A673 (cell line): Measurements from ENCODE around the gene TLDC2. TPM values are rescaled to one million over a fixed set of nuclear protein-coding genes. Genes with fewer than 3 reads are reported as not detected.

ENCODE experiments used
- BruUV-seq: library from RNA; stranded (reverse); fragments of 400-500 nt; replicated peaks from 2 replicates; lab custom pipeline; 2021; lab: Mats Ljungman, UMichigan
- CTCF ChIA-PET: fragments of 300-600 bp; sonication (Branson Sonifier 250); formaldehyde crosslinking; loops from one replicate; lab custom pipeline; 2022; ENCODE audit warnings: antibody characterized with exemption; lab: Charles Lee
- POLR2A ChIA-PET: fragments of 300-600 bp; sonication (Branson Sonifier 250); formaldehyde crosslinking; loops from one replicate; lab custom pipeline; 2022; ENCODE audit warnings: antibody characterized with exemption; ENCODE audit not compliant: low non-redundant PET; lab: Charles Lee
- DNase-seq: peaks from one replicate; pipeline ENCODE4 v3.0.0-alpha.2; 2015; ENCODE audit warnings: low spot score
- H3K27ac ChIP-seq: fragments of 200-600 bp; sonication (generic); 2 replicates; pipeline ENCODE4 v1.5.1; 2016; ENCODE audit warnings: mixed run types, low read depth, mild to moderate bottlenecking, mixed read lengths, antibody characterized with exemption, low read length; ENCODE audit not compliant: poor library complexity, severe bottlenecking
- H3K27me3 ChIP-seq: fragments of 200-600 bp; sonication (generic); replicated peaks from 2 replicates; pipeline ENCODE4 v1.6.1; 2017; ENCODE audit warnings: mixed run types, low read depth, mild to moderate bottlenecking, mixed read lengths, antibody characterized with exemption, low read length; ENCODE audit not compliant: insufficient read depth, poor library complexity
- H3K36me3 ChIP-seq: fragments of 200-600 bp; sonication (generic); 2 replicates; pipeline ENCODE4 v1.6.1; 2016; ENCODE audit warnings: mixed run types, mild to moderate bottlenecking, mixed read lengths, antibody characterized with exemption, low read length; ENCODE audit not compliant: insufficient read depth, poor library complexity, severe bottlenecking
- H3K4me1 ChIP-seq: fragments of 200-600 bp; sonication (generic); 2 replicates; pipeline ENCODE4 v1.6.1; 2017; ENCODE audit warnings: mixed run types, mild to moderate bottlenecking, mixed read lengths, antibody characterized with exemption, low read length; ENCODE audit not compliant: insufficient read depth, poor library complexity, severe bottlenecking
- H3K4me3 ChIP-seq: fragments of 200-600 bp; sonication (generic); 2 replicates; pipeline ENCODE4 v1.5.1; 2016; ENCODE audit warnings: low read depth, mixed run types, mild to moderate bottlenecking, mixed read lengths, low read length; ENCODE audit not compliant: poor library complexity, severe bottlenecking
- H3K9me3 ChIP-seq: fragments of 200-600 bp; sonication (generic); 2 replicates; pipeline ENCODE4 v1.6.1; 2016; ENCODE audit warnings: mixed run types, low read depth, mild to moderate bottlenecking, mixed read lengths, antibody characterized with exemption, low read length; ENCODE audit not compliant: poor library complexity, severe bottlenecking
- CTCF ChIP-seq: fragments of 300-800, 200-600 bp; sonication (generic); conservative IDR thresholded peaks from 2 replicates; pipeline ENCODE4 v1.5.1; 2017; ENCODE audit warnings: low read depth, mild to moderate bottlenecking, antibody characterized with exemption, low read length, moderate library complexity, mixed read lengths
- EZH2 ChIP-seq: fragments of 200-600 bp; sonication (generic); IDR thresholded peaks from 2 replicates; pipeline ENCODE4 v1.6.1; 2017; ENCODE audit warnings: borderline replicate concordance, low read depth, mild to moderate bottlenecking, mixed read lengths, antibody characterized with exemption, low read length; ENCODE audit not compliant: poor library complexity, severe bottlenecking
- intact Hi-C: fragments of 100-400 bp; cut with micrococcal nuclease; formaldehyde crosslinking; loops from one replicate; pipeline ENCODE4 v1.10.0; 2022; ENCODE audit not compliant: unreplicated experiment
- total RNA-seq: library from RNA; stranded (reverse); gene quantifications from 2 replicates; pipeline ENCODE4 v1.2.3, GENCODE V29; 2021

TLDC2 gene
- total RNA-seq, 1 experiment from 2014 or later = not detected

GRCh38 chr20:36917943-36918342 lies 42.0 kb downstream of the TLDC2 start:
- Histone ChIP-seq H3K27me3 (no peaks in the 10 kb centered on the region), H3K27ac (no peak overlapping the region), H3K9me3 (no peaks in the 10 kb centered on the region), H3K4me3 (no peak overlapping the region), H3K4me1 (no peaks in the 10 kb centered on the region), H3K36me3 (no peaks in the 10 kb centered on the region)
- intact Hi-C loops = no loop called here
- no peak for DNase-seq
- no peak for TF ChIP-seq EZH2
- TF ChIP-seq CTCF = no peak
- CTCF ChIA-PET = no interaction called here
- no TSS peak for BruUV-seq
- POLR2A ChIA-PET = no interaction called here

GRCh38 chr20:36919715-36920333 lies 43.9 kb downstream of the TLDC2 start:
- H3K9me3 ChIP-seq = no peaks in the 10 kb centered on the region
- no TSS peak for BruUV-seq
- no peaks in the 10 kb centered on the region for H3K27me3 ChIP-seq
- H3K4me1 ChIP-seq = no peaks in the 10 kb centered on the region
- POLR2A ChIA-PET = no interaction called here
- H3K27ac ChIP-seq = no peak overlapping the region
- peak; percentile 65 for DNase-seq
- no peak overlapping the region for H3K4me3 ChIP-seq
- CTCF ChIA-PET = interaction anchor here (0.6 to 1.4 kb wide), 2 partner anchors 47 to 307 kb away, joined by 4 read pairs; no protein-coding TSS in a partner anchor
- intact Hi-C loops = no loop called here
- TF ChIP-seq EZH2 (no peak), CTCF (peak; percentile 86)
- H3K36me3 ChIP-seq = no peaks in the 10 kb centered on the region

- ChIA-PET CTCF (interaction anchor here (1.4 kb wide), 1 partner anchor 308 kb away, joined by 4 read pairs; no protein-coding TSS in a partner anchor), POLR2A (no interaction called here)
- no peak overlapping the region for H3K4me3 ChIP-seq
- H3K36me3 ChIP-seq = no peaks in the 10 kb centered on the region
- TF ChIP-seq EZH2 (no peak), CTCF (no peak)
- DNase-seq = no peak
- intact Hi-C loops = no loop called here
- H3K4me1 ChIP-seq = no peaks in the 10 kb centered on the region
- no peak overlapping the region for H3K27ac ChIP-seq
- no peaks in the 10 kb centered on the region for H3K9me3 ChIP-seq
- no peaks in the 10 kb centered on the region for H3K27me3 ChIP-seq
- no TSS peak for BruUV-seq
These were observed 44.4 kb downstream of the TLDC2 start for GRCh38 chr20:36920334-36920730.
